HepG2 (cell line): Measurements from ENCODE around the gene ABCG4. TPM values are rescaled to one million over a fixed set of nuclear protein-coding genes. Genes with fewer than 3 reads are reported as not detected.

Source experiments
- HNRNPLL ChIP-seq: fragments of 200-400 bp; formaldehyde crosslinking; IDR thresholded peaks from 2 replicates; pipeline ENCODE4 v1.6.1; 2017; ENCODE audit warnings: mild to moderate bottlenecking, low read depth, low read length; ENCODE audit not compliant: poor library complexity, severe bottlenecking
- ZNF777 ChIP-seq: sonication (generic); formaldehyde crosslinking; IDR thresholded peaks from 2 replicates; pipeline ENCODE4 v1.4.0; 2020; ENCODE audit warnings: missing genetic modification reagents
- polyA plus RNA-seq, 8 experiments: library from polyadenylated mRNA; depleted of rRNA in 3 of 8; stranded (reverse) in 7 of 8; unstranded in 1 of 8; fragments of >200 nt; fragmentation: Illumina TruSeq in 4 of 8; extraction: Trizol in 4 of 8; gene quantifications; 2 replicates each; pipeline versions ENCODE4 v1.2.1 to v1.2.3, GENCODE V29; 2011 to 2016; ENCODE audit warnings: low read depth in 4 of 8, missing spikeins in 1 of 8, mixed read lengths in 1 of 8; ENCODE audit not compliant: insufficient read depth in 1 of 8
- total RNA-seq, 5 experiments: library from RNA; depleted of rRNA; stranded (reverse); fragments of >200 nt; fragmentation: Illumina TruSeq; extraction: Trizol; gene quantifications; 2 replicates each; pipeline ENCODE4 v1.2.3, GENCODE V29; 2016; ENCODE audit warnings: low read depth in 1 of 5
- TF ChIP-seq, protein P1 (sequence below): sonication (generic); formaldehyde crosslinking; IDR thresholded peaks from 2 replicates; pipeline ENCODE4 v1.4.0; 2020; ENCODE audit warnings: missing genetic modification reagents
- TF ChIP-seq, protein P2 (sequence below): sonication (generic); formaldehyde crosslinking; IDR thresholded peaks from 2 replicates; pipeline ENCODE4 v1.4.0; 2020; ENCODE audit warnings: missing genetic modification reagents; ENCODE audit errors: not compliant biosample characterization

ABCG4 gene
- total and polyA plus RNA-seq, 2 of the 13 experiments (the other 11 are each of a cell fraction or from before 2014, with no cell fraction given) = not detected

DNA sequence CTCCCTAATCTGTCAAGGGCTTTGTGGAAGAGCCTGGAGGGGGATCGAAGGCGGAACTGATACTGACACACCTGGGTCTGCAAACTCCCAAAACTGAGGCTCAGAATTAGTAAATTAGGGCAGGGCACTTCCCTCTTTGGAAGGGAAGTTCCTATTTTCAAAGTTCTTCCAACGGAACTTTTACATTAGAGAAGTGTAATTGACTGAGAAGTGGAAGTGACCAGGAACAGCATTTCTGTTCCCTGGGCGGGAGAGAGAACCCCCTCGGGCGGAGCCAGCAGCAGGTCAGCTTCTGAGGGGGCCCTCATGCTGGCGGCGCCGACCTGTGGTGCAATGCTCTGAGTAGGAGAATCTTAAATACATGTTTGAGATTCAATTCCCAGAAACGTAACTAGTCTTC lies 56.2 kb downstream of the ABCG4 start (continued):
- TF ChIP-seq, protein P1, sequence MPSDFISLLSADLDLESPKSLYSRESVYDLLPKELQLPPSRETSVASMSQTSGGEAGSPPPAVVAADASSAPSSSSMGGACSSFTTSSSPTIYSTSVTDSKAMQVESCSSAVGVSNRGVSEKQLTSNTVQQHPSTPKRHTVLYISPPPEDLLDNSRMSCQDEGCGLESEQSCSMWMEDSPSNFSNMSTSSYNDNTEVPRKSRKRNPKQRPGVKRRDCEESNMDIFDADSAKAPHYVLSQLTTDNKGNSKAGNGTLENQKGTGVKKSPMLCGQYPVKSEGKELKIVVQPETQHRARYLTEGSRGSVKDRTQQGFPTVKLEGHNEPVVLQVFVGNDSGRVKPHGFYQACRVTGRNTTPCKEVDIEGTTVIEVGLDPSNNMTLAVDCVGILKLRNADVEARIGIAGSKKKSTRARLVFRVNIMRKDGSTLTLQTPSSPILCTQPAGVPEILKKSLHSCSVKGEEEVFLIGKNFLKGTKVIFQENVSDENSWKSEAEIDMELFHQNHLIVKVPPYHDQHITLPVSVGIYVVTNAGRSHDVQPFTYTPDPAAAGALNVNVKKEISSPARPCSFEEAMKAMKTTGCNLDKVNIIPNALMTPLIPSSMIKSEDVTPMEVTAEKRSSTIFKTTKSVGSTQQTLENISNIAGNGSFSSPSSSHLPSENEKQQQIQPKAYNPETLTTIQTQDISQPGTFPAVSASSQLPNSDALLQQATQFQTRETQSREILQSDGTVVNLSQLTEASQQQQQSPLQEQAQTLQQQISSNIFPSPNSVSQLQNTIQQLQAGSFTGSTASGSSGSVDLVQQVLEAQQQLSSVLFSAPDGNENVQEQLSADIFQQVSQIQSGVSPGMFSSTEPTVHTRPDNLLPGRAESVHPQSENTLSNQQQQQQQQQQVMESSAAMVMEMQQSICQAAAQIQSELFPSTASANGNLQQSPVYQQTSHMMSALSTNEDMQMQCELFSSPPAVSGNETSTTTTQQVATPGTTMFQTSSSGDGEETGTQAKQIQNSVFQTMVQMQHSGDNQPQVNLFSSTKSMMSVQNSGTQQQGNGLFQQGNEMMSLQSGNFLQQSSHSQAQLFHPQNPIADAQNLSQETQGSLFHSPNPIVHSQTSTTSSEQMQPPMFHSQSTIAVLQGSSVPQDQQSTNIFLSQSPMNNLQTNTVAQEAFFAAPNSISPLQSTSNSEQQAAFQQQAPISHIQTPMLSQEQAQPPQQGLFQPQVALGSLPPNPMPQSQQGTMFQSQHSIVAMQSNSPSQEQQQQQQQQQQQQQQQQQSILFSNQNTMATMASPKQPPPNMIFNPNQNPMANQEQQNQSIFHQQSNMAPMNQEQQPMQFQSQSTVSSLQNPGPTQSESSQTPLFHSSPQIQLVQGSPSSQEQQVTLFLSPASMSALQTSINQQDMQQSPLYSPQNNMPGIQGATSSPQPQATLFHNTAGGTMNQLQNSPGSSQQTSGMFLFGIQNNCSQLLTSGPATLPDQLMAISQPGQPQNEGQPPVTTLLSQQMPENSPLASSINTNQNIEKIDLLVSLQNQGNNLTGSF (CRISPR knock-in tag) = no peak
- TF ChIP-seq ZNF777 = no peak
- no peak for TF ChIP-seq HNRNPLL
- TF ChIP-seq, protein P2, sequence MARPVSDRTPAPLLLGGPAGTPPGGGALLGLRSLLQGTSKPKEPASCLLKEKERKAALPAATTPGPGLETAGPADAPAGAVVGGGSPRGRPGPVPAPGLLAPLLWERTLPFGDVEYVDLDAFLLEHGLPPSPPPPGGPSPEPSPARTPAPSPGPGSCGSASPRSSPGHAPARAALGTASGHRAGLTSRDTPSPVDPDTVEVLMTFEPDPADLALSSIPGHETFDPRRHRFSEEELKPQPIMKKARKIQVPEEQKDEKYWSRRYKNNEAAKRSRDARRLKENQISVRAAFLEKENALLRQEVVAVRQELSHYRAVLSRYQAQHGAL (CRISPR knock-in tag) = no peak
